ENCODE results near the gene PAXIP1.

- no peak for TF ChIP-seq POLR2AphosphoS5 (IDR thresholded peaks at IDR 0.05; ENCODE audit: low read depth, low read length)
- TF ChIP-seq REST (IDR thresholded peaks at IDR 0.05; ENCODE audit: insufficient read depth in 1 of 2, low read depth in 2 of 2, low read length in 2 of 2): no peak
- TF ChIP-seq TAF1 (IDR thresholded peaks at IDR 0.05; ENCODE audit: borderline replicate concordance, insufficient read depth, low read length): no peak
- TF ChIP-seq SIN3A (IDR thresholded peaks at IDR 0.05; ENCODE audit: borderline replicate concordance, insufficient read depth, low read length): no peak
- no peak for TF ChIP-seq FOXP2 (optimal IDR thresholded peaks at IDR 0.05; ENCODE audit: borderline replicate concordance, extremely low read depth, extremely low read length, insufficient read depth)
Measured at GRCh38 chr7:154912871-154913637, 89.9 kb downstream of the PAXIP1 start.

Data from PFSK-1 (cell line).